ENCODE results near the gene SORBS1.

The SORBS1 gene

DNA sequence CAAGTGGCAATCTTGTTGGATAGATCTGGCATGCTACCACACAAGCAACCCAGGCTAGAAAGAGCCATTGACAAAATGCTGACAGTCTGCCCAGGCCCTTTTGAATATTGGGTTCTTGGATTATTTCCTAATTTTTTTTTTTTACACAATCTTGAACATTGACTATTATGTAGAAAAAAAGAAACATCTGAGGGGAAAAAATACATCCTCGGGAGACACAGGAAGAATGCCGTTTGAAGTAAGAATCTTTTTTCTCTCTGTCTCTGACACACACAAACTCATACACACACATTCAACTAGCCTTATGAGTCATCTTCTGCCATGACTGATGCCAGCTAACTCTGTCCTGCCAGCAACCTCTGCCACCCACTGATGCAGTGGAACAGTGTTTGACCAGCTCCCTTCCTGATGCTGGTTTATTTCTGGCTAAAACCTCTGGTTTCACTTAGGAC lies 47.2 kb downstream of the SORBS1 start:
- no peak for DNase-seq (ENCODE audit: low spot score)

GRCh38 chr10:95513008-95513589 lies 48.1 kb downstream of the SORBS1 start:
- no peak for DNase-seq (ENCODE audit: low spot score)

DNA sequence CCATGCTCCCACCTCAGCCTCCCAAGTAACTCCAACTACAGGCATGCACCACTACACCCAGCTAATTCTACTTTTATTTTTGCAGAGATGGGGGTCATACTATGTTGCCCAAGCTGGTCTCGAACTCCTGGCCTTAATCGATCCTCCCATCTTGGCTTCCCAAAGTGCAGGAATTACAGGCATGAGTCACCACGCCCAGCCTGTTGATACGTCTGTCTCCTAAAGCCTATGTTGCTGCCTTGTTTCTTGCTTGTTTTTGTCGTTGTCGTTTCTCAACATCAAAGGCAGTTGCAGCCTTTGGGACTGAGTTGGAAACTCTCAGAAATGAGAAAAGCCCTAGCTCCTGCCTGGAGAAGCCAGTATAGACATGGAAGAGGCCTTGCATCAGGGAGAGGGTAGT lies 49.9 kb downstream of the SORBS1 start:
- DNase-seq (ENCODE audit: low spot score): no peak

DNA sequence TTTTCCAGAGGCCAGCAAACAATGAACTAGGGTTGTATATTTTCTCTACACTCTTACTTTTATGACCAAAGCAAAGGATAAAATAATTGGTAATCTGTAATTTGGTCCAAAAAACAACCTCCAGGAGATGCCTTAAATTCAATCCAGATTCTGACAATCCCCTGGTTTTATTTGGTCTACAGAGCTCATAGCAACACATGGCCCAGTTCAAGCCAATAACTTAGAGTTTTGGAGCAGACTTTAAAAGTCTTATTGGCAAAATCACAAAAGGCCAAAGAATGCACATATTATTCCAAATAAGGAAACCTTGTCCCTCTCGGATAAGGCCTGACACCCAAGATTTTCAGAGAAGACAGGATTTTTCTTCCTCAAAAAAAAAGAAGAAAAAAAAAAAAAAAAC lies 51.9 kb downstream of the SORBS1 start:
- no peak for DNase-seq (ENCODE audit: low spot score)

DNA sequence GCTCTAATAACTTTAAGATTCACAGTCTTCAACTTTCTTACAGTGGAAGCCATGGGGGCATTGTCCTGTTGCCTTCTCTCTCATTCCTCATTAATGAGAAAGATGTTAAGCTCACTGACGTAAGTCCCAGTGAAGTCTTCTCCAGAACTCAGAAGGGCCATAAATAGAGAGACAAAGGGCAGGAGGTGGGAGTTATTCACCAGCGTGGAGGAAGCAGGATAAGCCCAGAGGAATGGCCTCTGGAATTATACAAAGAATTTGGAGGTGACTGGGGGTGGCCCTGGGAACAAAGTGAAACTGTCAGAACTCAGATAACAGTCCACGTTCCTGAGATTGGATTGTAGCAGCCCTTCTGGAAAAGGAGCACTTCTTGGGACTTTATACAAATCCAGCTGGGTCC lies 52.4 kb downstream of the SORBS1 start:
- no peak for DNase-seq (ENCODE audit: low spot score)

GRCh38 chr10:95506056-95506737 lies 55.0 kb downstream of the SORBS1 start:
- DNase-seq (ENCODE audit: low spot score): no peak

DNA sequence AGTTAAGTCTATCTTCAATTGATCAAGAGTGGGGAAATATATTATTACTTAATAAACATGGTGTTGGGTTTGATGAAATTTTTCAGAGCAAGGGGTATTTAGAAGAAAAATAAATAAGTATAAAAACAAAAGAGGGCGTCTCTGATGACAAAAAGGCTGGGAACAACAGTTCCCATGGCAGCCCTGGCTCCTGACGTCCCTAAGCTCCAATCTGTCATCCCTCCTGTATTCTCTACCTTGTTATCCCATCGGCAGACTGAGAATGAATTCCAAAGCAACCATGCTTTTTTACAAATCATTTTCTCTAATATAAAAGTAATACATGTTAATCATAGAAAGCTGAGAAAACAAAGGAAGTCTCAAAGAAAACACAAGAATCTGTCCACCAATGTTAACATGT lies 55.5 kb downstream of the SORBS1 start:
- no peak for DNase-seq (ENCODE audit: low spot score)

DNA sequence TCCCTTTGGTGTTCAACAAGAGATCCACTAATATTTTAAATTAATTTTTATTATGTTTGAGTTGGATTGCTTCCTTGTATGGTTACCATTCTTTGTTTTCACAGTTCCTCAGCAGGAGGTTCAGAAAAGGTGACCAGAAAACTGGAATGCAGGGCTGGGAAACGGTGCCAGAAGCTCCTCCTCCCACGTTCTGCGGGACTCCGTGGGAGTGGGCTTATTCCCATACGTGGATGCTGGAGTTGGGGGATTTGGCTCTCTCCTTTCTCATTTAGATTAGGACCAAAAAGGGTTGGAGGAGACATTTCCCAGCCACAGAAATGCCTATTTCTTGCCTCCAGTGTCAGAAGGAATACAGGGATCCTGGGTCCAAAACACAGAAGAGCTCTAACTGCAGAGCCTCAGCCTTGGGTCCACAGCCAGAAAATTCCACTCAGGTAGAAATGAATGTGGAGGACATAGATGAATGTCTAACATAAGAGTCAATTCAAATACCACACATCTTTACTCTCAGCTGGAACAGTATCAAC lies 56.0 kb downstream of the SORBS1 start:
- no peak for DNase-seq (ENCODE audit: low spot score)

- no peak for DNase-seq (ENCODE audit: low spot score)
These were observed 56.9 kb downstream of the SORBS1 start for GRCh38 chr10:95504246-95504691.

- no peak for DNase-seq (ENCODE audit: low spot score)
These were observed 57.6 kb downstream of the SORBS1 start for GRCh38 chr10:95503526-95503925.

GRCh38 chr10:95503001-95503400 lies 58.2 kb downstream of the SORBS1 start:
- DNase-seq (ENCODE audit: low spot score): no peak

DNA sequence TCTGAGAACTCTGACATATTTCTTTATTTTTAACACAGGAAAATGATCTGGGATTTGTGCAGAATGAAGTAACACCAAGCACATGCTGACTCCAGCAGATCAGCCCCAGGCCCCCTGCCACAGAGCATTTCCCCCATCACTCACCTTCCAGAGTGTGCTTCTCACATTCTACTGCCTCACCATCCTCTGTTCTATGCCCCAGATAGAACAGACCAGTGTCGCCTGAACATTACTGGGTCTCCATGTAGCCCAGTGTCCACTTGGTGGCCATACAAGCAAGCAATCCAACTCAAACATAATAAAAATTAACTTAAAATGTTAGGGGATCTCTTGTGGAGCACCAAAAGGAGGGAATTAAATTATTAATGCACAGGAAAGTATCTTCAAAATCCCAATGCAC lies 58.8 kb downstream of the SORBS1 start:
- no peak for DNase-seq (ENCODE audit: low spot score)

- no peak for DNase-seq (ENCODE audit: low spot score)
These were observed 59.7 kb downstream of the SORBS1 start for GRCh38 chr10:95501203-95502094.

DNA sequence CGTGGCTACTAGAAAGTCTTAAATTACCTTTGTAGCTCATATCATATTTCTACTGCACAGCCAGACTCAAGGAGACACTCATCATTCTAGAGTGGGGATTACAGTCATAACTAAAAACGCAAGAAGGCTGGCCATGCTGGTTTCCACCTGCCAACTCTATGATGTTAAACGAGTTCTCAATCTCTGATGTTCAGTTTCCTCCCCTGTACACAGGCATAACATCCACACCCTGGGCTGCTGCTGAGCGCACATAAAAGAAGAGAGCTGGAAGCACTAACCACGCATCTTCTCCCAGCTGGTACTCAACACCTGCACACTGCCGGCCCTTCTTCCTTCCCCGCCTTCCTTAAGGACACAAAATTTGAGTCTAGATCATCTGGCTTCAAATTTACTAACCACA lies 60.5 kb downstream of the SORBS1 start:
- no peak for DNase-seq (ENCODE audit: low spot score)

DNA sequence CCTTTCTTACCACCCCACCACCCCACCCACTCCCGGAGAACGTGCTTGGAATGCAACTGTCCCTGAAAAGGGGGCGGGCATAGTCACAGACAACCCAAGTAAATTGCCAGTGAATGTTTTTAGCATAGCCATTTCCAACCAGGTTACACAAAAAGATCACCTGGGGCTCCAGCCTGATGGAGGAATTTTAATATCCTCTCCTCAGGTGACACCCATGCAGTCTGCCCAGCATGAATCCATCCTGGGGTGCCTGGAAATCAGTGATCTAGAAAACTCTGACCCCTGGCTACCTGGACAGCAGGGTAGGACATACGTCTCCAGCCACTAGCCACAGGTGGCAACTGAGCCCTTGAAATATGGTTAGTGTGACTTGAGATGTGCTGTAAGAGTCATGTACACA lies 61.1 kb downstream of the SORBS1 start:
- no peak for DNase-seq (ENCODE audit: low spot score)

DNA sequence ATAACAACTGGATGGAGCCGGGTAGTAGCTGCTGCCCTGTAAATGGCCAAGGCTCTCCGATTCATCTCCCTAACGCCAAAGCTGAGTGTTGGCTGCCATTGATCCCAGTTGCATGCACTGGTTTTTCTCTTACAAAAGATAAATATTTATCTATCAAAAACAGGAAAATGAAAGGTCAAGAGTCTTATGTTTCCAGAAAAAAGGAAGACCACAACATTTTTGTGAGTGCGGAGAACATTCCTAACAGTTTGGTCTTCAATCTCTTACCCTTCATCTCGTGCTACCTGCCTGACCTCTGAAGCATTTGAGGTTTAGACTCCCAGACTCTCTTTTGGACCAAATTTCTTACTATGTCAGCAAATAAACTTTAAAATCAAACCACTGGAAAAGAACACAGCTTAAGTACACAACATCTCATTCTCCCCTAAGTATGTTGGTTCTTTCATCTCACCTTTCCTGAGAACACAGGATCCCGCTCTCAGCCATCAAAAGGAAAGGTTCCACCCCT lies 61.6 kb downstream of the SORBS1 start:
- DNase-seq (ENCODE audit: low spot score): no peak

- no peak for DNase-seq (ENCODE audit: low spot score)
These were observed 64.2 kb downstream of the SORBS1 start for GRCh38 chr10:95496951-95497350.

DNA sequence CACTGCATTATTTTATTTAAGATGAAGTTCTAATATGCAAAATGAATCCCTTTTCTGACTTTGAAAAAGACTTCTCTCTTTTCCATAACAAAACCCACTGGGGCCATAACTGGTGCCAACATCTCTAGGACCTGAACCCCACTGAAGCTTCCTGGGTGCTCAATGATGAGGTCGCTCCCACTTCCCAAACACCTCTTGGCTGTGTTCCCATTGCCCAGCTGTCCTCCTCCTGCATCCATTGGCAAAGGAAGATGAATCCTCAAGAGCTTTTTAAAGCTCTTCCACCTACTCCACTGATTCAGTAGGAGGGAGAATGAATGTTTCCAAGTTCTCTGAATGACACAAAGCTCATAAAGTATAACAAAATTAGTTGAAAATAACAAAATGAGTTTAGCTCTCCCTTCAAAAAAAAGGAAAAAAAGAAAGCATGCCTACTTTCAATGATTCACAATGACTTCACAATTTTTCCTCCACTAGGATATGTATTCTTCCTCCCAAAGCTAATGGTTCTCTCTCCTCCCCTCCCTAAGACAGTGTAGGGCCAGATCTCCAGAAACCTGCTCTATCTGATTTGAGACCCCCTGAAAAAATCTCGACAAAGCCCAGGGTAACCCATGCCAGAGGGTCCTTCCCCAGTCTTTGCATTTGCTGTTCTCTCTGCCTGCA lies 64.8 kb downstream of the SORBS1 start:
- DNase-seq (ENCODE audit: low spot score): no peak

- no peak for DNase-seq (ENCODE audit: low spot score)
These were observed 67.3 kb downstream of the SORBS1 start for GRCh38 chr10:95493862-95494261.

DNA sequence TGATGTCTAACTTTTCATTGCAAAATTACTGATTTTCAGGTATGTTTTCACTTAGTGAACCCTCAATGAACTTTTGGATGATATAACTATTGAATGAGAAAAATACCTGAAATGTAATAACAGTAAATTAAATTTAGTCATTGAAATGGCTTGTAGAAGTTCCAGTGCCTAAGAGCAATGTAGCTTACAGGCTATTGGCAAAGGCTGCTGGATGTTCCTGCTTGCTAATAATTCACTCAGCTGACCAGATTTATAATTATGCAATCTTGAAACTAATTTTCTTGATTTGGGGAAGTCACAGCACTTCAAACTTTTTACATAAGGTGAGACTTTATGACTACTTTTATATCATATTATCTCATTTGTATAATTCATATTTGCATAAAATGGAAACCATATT lies 73.2 kb downstream of the SORBS1 start:
- DNase-seq (ENCODE audit: low spot score): no peak

- no peak for DNase-seq (ENCODE audit: low spot score)
These were observed 75.9 kb downstream of the SORBS1 start for GRCh38 chr10:95485056-95485844.
